Stomach (tissue), 9 donors: ENCODE measurements around the gene TYK2. TPM values are rescaled to one million over a fixed set of nuclear protein-coding genes. Genes with fewer than 3 reads are reported as not detected.
"Not testable (repeated sequence)": the region's sequence is repeated elsewhere in the genome, so short reads cannot be mapped to it uniquely, and the experiment has no call there.

Experiments
- DNase-seq, 2 donors: peaks; one replicate each; pipeline versions ENCODE4 v3.0.0 to v3.0.0-alpha.2; 2013 to 2019
- H3K27ac ChIP-seq, 5 donors: fragments of 200-600 bp in 4 of 5; sonication (generic) in 4 of 5; one replicate each; pipeline ENCODE4 v1.5.1; 2013 to 2019; ENCODE audit warnings: mild to moderate bottlenecking in 1 of 5, moderate library complexity in 1 of 5
- H3K27me3 ChIP-seq, 3 donors: fragments of 200-600 bp; sonication (generic); one replicate each; pipeline ENCODE4 v1.5.1; 2017 to 2019; ENCODE audit warnings: mixed run types in 1 of 3
- H3K36me3 ChIP-seq, 4 donors: fragments of 200-600 bp; sonication (generic); 1 replicate in 3 of 4; 2 replicates in 1 of 4; pipeline ENCODE4 v1.5.1; 2016 to 2019
- H3K4me1 ChIP-seq, 4 donors: fragments of 200-600 bp; sonication (generic); one replicate each; pipeline ENCODE4 v1.5.1; 2016 to 2019
- H3K4me3 ChIP-seq, 4 donors: fragments of 200-600 bp; sonication (generic) in 3 of 4; one replicate each; pipeline ENCODE4 v1.5.1; 2016 to 2019; ENCODE audit warnings: mild to moderate bottlenecking in 1 of 4
- H3K9me3 ChIP-seq, 4 donors: fragments of 200-600 bp; sonication (generic); one replicate each; pipeline ENCODE4 v1.5.1; 2016 to 2019
- CTCF ChIP-seq, 7 experiments: fragments of 450-650 bp in 4 of 7; fragments of 200-600 bp in 3 of 7; sonication (generic) in 3 of 7; IDR thresholded peaks; one replicate each; pipeline ENCODE4 v1.5.1; 2016 to 2019; ENCODE audit warnings: antibody characterized with exemption in 7 of 7, control low read depth in 2 of 7, mild to moderate bottlenecking in 1 of 7
- EP300 ChIP-seq: sonication (generic); formaldehyde crosslinking; IDR thresholded peaks from one replicate; pipeline ENCODE4 v1.6.1; 2017; ENCODE audit warnings: antibody characterized with exemption
- POLR2A ChIP-seq, 4 donors: fragments of 450-650 bp; IDR thresholded peaks; one replicate each; pipeline ENCODE4 v1.6.1; 2016; ENCODE audit warnings: antibody characterized with exemption in 4 of 4, control low read depth in 2 of 4, mild to moderate bottlenecking in 1 of 4, moderate library complexity in 1 of 4
- POLR2AphosphoS5 ChIP-seq, 3 donors: sonication (generic); formaldehyde crosslinking; IDR thresholded peaks; one replicate each; pipeline ENCODE4 v1.6.1; 2016; ENCODE audit warnings: antibody characterized with exemption in 3 of 3
- WGBS, 5 donors: extraction: QIAGEN DNeasy Blood & Tissue Kit in 3 of 5; methylation state at CpG; one replicate each; pipeline versions ENCODE4 v1.1.5 to v1.1.7; 2013 to 2018; 5-methylcytosine and 5-hydroxymethylcytosine counted together
- intact Hi-C: fragments of 100-400 bp; cut with DNase I; formaldehyde crosslinking; loops from one replicate; pipeline ENCODE4 v1.15.1; 2023; ENCODE audit warnings: low total_unique reads
- polyA plus RNA-seq, 3 donors: library from polyadenylated mRNA; stranded (reverse); fragments of 200-250 nt; gene quantifications; one replicate each; pipeline ENCODE4 v1.2.3, GENCODE V29; 2013
- total RNA-seq, 5 donors: library from RNA; depleted of rRNA; stranded (reverse); fragments of >200 nt; gene quantifications; one replicate each; pipeline versions ENCODE4 v1.1.0 to v1.2.3, GENCODE V29; 2014 to 2016
- donor health status: healthy with polysubstance abuse.
- donor health status: Bipolar disorder and iron deficiency.
- donor health status: healthy.

TYK2 gene
- total and polyA plus RNA-seq, 8 donors = 45.2 to 365 (median 138) TPM

- TF ChIP-seq POLR2AphosphoS5 (IDR thresholded peaks at IDR 0.05) (no peak), CTCF (IDR thresholded peaks at IDR 0.05) (no peak)
- H3K9me3 ChIP-seq = no peaks in the 10 kb centered on the region
- H3K4me1 ChIP-seq = no peaks in the 10 kb centered on the region
- no peak for DNase-seq
- WGBS, 5 donors = 89 to 95% (median 95%) methylated on average over 12 to 15 of the region's 15 CpGs
- H3K27ac ChIP-seq = no peak overlapping the region
- peaks cover 63 to 100% (median 99%) of the 10 kb centered on the region in 4 donors for H3K36me3 ChIP-seq
- intact Hi-C loops = no loop called here
- no peaks in the 10 kb centered on the region for H3K27me3 ChIP-seq
- H3K4me3 ChIP-seq = no peak overlapping the region
Measured at GRCh38 chr19:10368101-10368803, 12.1 kb downstream of the TYK2 start.

- 95 to 98% (median 96%) methylated on average over 4 of the region's 4 CpGs for WGBS, 5 donors
- intact Hi-C loops, H3K4me1 ChIP-seq: not testable (repeated sequence)
Measured at GRCh38 chr19:10366950-10367512, 13.3 kb downstream of the TYK2 start.

GRCh38 chr19:10365518-10365917, 14.9 kb downstream of the TYK2 start:
- WGBS, 5 donors = 94 to 100% (median 96%) methylated on average over 9 to 23 of the region's 23 CpGs
- no peak for DNase-seq
- Histone ChIP-seq H3K27ac (no peak overlapping the region), H3K36me3 (peaks cover 71 to 100% (median 100%) of the 10 kb centered on the region in 4 donors), H3K4me3 (no peak overlapping the region), H3K27me3 (no peaks in the 10 kb centered on the region), H3K9me3 (no peaks in the 10 kb centered on the region), H3K4me1 (no peaks in the 10 kb centered on the region)
- intact Hi-C loops = no loop called here
- TF ChIP-seq CTCF (IDR thresholded peaks at IDR 0.05) = no peak
- TF ChIP-seq POLR2A (IDR thresholded peaks at IDR 0.05) = no peak
- TF ChIP-seq POLR2AphosphoS5 (IDR thresholded peaks at IDR 0.05) = no peak

More at GRCh38 chr19:10366950-10367512, 13.3 kb downstream of the TYK2 start:
- H3K27me3 ChIP-seq, H3K27ac ChIP-seq, H3K4me3 ChIP-seq, H3K9me3 ChIP-seq, DNase-seq: not testable (repeated sequence)
- peaks cover 63 to 100% (median 100%) of the 10 kb centered on the region in 4 donors for H3K36me3 ChIP-seq

GRCh38 chr19:10364644-10365043, 15.7 kb downstream of the TYK2 start:
- intact Hi-C loops = no loop called here
- no peaks in the 10 kb centered on the region for H3K27me3 ChIP-seq
- TF ChIP-seq POLR2AphosphoS5 (IDR thresholded peaks at IDR 0.05) = no peak
- TF ChIP-seq EP300 = no peak
- no peak overlapping the region for H3K27ac ChIP-seq
- H3K4me3 ChIP-seq = no peak overlapping the region
- no peaks in the 10 kb centered on the region for H3K9me3 ChIP-seq
- H3K4me1 ChIP-seq = no peaks in the 10 kb centered on the region
- peaks cover 73 to 100% (median 100%) of the 10 kb centered on the region in 4 donors for H3K36me3 ChIP-seq
- no peak for DNase-seq
- 83 to 91% (median 89%) methylated on average over 16 to 19 of the region's 19 CpGs for whole genome bisulfite sequencing, 5 donors

- Histone ChIP-seq H3K27ac (no peak overlapping the region), H3K9me3 (no peaks in the 10 kb centered on the region), H3K36me3 (peaks cover 71 to 100% (median 100%) of the 10 kb centered on the region in 4 donors), H3K27me3 (no peaks in the 10 kb centered on the region), H3K4me3 (no peak overlapping the region), H3K4me1 (no peaks in the 10 kb centered on the region)
- intact Hi-C loops = no loop called here
- no peak for DNase-seq
- WGBS, 5 donors = 91 to 100% (median 95%) methylated on average over 2 to 12 of the region's 12 CpGs
- TF ChIP-seq CTCF (IDR thresholded peaks at IDR 0.05) (no peak), POLR2A (IDR thresholded peaks at IDR 0.05) (no peak), EP300 (no peak), POLR2AphosphoS5 (IDR thresholded peaks at IDR 0.05) (no peak)
Measured at GRCh38 chr19:10363789-10364281, 16.5 kb downstream of the TYK2 start.
